DMS114 treated with DMSO at 0.1 percent for 48 hours (cell line): ENCODE measurements around the gene CACNA2D2.
A peak's percentile ranks its signal among the peaks of the same experiment; 100 is the strongest.

Source experiments
- DNase-seq: peaks from one replicate; lab custom pipeline; 2025; ENCODE audit not compliant: unreplicated experiment; lab: John Stamatoyannopoulos, UW

CACNA2D2 gene

GRCh38 chr3:50351323-50351697 is 152.1 kb downstream of the CACNA2D2 start:
- DNase-seq: no peak

- peak; percentile 87 for DNase-seq
These were observed 152.7 kb downstream of the CACNA2D2 start, which contains the start of the genes CYB561D2 and NPRL2 for GRCh38 chr3:50350527-50351322. Gene CYB561D2, plus strand, starts transcription at chr3:50350862. Its CDS starts 572 bp downstream, at chr3:50351434. Gene NPRL2, minus strand, starts transcription at chr3:50350775. Its CDS starts 123 bp downstream, at chr3:50350652.

GRCh38 chr3:50350213-50350526 is 153.3 kb downstream of the CACNA2D2 start:
- DNase-seq: no peak

- DNase-seq: no peak
These were observed 156.1 kb downstream of the CACNA2D2 start for GRCh38 chr3:50347187-50347813.

- DNase-seq: peak; percentile 52
These were observed 157.7 kb downstream of the CACNA2D2 start, which contains the start of gene ZMYND10 for GRCh38 chr3:50345586-50346234. Gene ZMYND10, minus strand, starts transcription at chr3:50345732. Its CDS starts 153 bp downstream, at chr3:50345579.

- no peak for DNase-seq
These were observed 158.4 kb downstream of the CACNA2D2 start for GRCh38 chr3:50345008-50345407.

- DNase-seq: no peak
These were observed 160.4 kb downstream of the CACNA2D2 start for GRCh38 chr3:50342813-50343633.

- DNase-seq: no peak
These were observed 161.3 kb downstream of the CACNA2D2 start for GRCh38 chr3:50341996-50342650.

- no peak for DNase-seq
These were observed 161.9 kb downstream of the CACNA2D2 start for GRCh38 chr3:50341537-50341936.

- no peak for DNase-seq
These were observed 162.7 kb downstream of the CACNA2D2 start, which contains the start of gene RASSF1 for GRCh38 chr3:50340448-50341329. Gene RASSF1, minus strand, starts transcription at chr3:50340836. Its CDS starts 31 bp downstream, at chr3:50340805.

- no peak for DNase-seq
These were observed 163.3 kb downstream of the CACNA2D2 start for GRCh38 chr3:50340147-50340447.

- DNase-seq: no peak
These were observed 163.8 kb downstream of the CACNA2D2 start for GRCh38 chr3:50339485-50340146.

GRCh38 chr3:50338965-50339364 is 164.5 kb downstream of the CACNA2D2 start:
- DNase-seq: no peak

- DNase-seq: peak; percentile 91
These were observed 166.1 kb downstream of the CACNA2D2 start for GRCh38 chr3:50337175-50337861.

- no peak for DNase-seq
These were observed 166.8 kb downstream of the CACNA2D2 start for GRCh38 chr3:50336452-50337174.

- DNase-seq: no peak
These were observed 168.9 kb downstream of the CACNA2D2 start for GRCh38 chr3:50334339-50335075.

- no peak for DNase-seq
These were observed 169.6 kb downstream of the CACNA2D2 start for GRCh38 chr3:50333744-50334328.
